NCI-H146 treated with DMSO at 0.1 percent for 48 hours (cell line): ENCODE results near the gene TMEM147.
"Not testable (repeated sequence)": the region's sequence is repeated elsewhere in the genome, so short reads cannot be mapped to it uniquely, and the experiment has no call there.

Source experiments
- DNase-seq: peaks from one replicate; lab custom pipeline; 2025; ENCODE audit not compliant: unreplicated experiment; lab: John Stamatoyannopoulos, UW

Gene TMEM147

DNA sequence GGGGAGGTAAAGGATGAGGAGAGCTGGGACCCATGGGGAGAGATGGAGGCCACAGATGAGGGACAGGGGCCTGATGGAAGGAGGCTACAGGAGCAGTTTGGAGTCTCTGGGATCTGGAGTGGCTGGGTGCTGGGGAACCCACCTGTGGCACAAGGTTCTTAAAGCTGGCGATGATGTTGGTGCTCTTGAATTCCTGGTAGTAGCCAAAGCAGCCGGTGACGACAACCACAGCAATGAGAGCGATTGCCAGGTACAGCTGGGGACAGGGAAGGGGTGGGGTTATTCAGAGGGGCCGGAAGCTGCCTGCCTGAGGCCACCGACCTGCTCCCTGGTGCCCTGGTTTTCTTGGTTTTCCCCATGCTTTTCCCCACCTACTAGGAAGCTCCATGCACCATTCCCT, 15.3 kb downstream of the TMEM147 start:
- no peak for DNase-seq

DNA sequence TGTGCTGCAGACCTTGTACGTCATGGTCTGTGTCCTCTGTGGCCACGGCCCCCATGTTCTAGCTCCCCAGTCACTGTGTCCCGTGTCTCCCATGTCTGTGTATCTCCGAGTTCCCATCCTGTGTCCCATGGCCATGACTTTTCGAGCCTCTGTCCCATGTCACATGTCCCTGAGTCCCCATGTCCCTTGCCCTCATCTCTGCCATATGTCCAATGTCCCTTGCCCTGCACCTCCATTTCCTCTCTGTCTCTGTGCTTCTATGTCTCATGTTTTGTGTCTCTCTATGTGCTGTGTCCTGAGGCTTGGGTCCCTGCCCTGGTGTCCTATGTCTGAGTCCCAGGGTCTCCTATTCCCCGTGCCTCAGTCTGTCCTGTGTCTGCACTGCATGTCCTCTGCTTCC, 16.0 kb downstream of the TMEM147 start:
- no peak for DNase-seq

DNA sequence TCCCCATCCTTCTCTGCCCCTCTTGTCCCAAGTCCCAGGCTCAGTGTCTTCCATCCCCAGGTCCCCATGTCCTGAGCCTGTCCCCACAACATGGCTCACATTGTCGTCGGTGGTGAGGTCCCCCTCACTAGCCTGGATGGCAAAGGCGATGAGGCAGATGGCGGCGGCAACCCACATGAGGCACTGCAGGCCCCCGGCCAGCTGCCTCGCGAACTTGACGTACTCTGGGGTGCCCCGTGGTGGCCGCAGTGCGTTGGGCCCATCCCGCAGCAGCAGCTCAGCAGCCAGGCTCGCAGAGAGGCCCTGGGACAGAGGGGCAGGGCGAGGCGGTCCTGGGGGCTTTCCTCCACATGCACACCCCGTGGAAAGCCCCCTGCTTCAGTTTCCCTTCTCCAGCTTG, 16.9 kb downstream of the TMEM147 start:
- no peak for DNase-seq

DNA sequence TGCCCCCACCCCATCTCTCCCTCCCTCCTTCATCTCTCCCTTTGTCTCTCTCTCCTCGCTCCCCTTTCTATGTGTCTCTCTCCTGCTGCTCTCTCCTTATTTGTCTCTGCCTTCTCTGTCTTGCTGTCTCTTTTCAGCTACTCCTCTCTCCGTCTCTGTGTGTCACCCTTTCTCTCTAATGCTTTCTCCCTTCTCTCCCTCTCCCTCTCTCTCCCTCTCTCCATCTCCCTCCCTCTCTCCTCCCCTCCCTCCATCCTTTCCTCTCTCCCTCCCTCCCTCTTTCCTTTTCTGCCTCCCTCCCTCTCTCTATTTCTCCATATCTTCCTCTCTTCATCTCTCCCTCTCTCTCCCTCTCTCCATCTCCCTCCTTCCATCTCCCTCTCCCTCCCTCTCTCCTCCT, 17.4 kb downstream of the TMEM147 start:
- DNase-seq: no peak

DNA sequence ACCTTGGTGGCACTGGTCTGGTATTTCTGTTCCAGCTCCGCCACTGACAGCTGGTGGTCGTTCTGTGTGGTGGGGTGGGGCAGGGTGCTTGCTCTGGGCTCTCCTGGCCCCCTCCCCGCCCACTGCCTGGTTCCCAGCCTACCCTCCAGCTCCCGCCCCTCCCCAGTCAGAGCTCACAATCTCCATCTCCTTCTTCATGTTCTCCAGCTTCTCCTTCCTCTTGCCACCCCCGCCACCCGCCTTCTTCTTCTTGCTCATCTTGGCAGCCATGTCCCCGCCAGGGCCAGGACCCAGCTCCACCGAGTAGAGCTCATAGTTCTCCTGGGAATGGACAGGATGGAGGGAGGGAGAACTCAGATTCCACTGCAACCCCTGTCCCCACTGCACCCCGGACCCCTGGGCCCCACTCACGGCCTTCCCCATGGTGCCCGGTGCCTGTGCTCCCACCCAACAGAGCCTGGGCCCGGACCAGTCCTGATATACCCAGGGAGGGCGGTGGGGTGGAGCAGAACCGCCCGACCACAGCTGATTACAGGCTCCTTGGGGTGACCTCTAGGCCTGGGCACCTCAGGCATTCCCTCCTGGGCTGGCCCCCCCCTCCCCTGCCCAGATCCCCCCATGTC, 17.9 kb downstream of the TMEM147 start, which contains the start of gene ATP4A:
TSS of gene ATP4A (minus strand) at position 452 of the 623 bp plus-strand sequence. CDS start at position 423, 29 bp downstream.
- DNase-seq: no peak

DNA sequence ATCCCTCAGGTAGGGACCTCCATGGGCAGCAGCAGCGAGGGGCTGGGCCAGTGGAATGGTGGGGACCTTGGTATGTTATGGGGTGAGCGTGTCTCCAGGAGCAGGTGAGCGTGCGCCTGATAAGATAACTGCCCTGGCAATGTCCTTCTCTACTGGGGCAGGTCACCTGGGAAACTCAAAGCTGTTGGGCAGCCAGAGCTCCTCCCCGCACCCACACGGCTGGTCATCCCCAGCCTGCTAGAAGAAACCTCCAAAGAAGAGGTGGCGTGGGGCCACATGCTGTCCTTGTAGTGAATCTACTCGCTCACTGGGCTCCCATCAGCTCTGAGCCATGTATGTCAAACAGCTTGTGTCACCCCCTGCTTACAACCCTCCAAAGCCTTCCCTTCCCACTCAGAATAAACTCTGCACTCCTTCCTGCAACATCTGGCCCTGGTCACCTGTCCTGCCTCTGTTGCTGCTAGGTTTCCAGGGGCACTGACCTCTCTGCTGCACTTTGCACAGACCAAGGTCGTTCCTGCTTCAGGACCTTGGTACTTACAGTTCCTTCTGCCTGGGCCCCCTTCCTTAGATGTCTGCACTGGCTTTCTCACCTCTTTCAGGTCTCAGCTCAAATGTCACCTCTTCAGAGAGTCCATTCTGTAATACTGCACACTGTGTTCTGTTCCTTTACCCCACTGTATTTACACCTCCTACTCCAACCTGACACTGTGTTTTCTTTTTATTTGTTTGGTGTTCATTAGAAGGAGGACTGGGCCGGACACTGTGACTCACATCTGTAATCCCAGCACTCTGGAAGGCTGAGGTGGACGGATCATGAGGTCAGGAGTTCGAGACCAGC, 19.8 kb downstream of the TMEM147 start:
- DNase-seq: no peak

DNA sequence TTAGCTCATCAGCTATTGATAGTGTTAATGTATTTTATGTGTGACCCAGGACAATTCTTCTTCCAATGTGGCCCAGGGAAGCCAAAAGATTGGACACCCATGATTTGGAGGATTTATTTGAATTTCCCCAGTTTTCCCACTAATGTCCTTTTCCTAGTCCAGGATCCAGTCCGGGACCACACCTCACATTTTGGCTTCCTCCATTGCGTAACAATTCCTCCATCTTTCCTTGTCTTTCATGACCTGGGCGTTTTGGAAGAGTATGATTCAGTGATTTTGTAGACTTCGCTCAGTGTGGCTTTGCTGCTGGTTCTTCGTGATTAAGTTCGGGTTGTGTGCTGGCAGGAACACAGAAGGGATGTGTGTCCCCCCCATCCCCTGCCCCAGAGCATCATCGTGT, 21.3 kb downstream of the TMEM147 start:
- no peak for DNase-seq

DNA sequence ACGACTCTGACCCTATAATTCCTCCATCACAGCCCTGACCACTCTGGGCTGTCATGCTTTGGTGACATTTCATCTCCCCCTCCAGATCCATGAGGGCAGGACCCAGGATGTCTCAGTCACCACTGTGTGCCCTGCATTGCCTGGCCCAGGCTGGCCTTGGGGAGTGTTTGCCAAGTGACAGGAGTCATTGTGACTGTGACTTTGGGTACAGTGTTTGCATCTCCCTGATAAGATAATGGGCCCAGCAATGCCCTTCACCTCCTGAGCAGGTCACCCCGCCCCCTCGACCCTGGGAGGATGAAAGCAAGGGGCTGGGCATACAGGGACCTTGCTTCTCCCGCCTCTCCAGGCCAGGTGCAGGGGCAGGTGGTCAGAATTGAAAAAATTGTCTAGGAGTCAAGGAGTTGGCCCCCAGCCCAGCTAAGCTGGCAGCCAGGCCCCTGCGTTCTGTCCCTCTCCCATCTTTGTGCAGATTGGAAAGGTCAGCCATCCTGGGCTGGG, 23.9 kb downstream of the TMEM147 start:
- DNase-seq: no peak

DNA sequence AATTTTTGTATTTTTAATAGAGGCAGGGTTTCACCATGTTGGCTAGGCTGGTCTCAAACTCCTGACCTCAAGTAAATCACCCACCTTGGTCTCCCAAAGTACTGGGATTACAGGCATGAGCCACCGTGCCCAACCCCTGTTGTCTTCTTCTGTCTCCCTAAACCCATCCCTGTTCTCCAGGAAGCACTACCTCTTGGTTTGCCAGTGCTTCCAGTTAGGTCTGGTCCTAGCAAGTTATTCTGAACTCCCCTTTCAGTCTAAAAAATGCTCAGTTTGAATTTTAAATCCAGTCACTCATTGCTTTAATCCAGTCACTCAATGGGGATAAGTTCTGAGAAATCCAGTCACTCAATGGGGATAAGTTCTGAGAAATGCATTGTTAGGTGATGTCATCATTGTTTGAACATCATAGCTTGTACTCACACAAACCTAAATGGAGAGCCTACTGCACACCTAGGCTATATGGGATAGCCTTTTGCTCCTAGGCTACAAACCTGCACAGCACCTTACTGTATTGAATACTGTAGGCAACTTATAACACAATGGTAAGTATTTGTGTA, 26.1 kb downstream of the TMEM147 start:
- DNase-seq: no peak

DNA sequence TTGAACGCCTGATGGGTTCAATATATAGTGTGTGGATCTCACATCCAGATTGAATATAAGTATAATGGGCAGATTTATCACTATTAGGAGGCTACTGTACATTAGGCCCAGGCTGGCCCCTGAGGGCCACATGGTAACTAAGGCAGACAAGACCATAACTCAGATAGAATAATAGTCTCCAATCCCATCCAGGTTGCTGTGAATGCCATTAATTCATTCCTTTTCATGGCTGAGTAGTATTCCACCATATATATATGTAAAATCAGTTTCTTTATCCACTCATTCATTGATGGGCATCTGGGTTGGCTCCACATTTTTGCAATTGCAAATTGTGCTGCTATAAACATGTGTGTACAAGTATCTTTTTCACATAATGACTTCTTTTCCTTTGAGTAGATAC, 32.5 kb downstream of the TMEM147 start:
- DNase-seq: no peak

DNA sequence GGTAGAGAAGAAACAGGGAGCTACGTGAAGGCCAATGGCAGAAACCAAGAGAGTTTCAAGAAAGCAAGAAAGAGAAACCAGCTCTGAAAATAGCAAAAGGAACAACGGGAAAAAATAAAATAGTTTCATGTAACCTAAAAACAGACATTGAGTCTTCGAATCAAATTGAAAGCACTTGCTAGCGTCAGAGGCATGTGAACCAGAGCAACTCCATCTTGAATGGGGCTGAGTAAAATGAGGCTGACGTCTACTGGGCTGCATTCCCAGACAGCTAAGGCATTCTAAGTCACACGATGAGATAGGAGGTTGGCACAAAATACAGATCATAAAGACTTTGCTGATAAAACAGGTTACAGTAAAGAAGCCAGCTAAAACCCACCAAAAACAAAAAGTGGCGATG, 33.3 kb downstream of the TMEM147 start:
- no peak for DNase-seq

DNA sequence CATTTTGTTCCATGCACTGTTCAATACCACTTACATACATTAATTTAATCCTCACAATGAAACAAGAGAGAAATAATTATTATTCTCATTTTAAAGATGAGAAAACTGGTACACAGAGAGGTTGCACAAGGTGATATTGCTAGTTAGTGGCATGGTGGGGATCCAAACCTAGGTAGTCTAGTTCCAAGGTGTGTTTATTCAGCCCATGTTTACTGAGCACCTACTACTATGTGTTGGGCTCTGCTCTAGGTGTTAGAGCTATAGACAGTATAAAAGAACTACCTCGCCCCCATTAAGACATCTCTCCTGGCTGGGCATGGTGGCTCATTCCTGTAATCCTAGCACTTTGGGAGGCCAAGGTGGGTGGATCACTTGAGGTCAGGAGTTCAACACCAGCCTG, 37.3 kb downstream of the TMEM147 start:
- DNase-seq: no peak

DNA sequence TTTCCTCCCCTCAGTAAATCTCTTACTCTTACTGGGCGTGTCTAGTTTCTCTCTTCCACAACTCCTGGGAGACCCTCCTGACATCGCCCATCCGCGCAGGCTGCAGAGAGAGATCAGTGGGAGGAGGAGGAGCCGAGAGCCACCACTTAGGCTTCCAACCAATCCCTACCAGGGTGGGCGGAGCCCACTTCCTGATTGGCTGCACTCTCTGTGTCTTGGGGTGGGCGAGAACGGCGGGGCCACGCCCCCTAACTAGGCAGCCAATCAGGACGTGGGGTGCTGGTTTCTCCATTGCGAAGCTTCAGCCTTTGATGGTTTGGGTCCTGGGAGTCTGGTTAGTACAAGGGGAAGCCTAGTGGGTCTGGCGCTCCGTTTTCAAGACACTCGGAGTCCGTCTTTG, 40.4 kb downstream of the TMEM147 start, which contains the start of gene PMIS2:
TSS of gene PMIS2 (plus strand) at position 326 of the 400 bp plus-strand sequence. CDS start 87 bp downstream, outside the sequence.
- DNase-seq: no peak

DNA sequence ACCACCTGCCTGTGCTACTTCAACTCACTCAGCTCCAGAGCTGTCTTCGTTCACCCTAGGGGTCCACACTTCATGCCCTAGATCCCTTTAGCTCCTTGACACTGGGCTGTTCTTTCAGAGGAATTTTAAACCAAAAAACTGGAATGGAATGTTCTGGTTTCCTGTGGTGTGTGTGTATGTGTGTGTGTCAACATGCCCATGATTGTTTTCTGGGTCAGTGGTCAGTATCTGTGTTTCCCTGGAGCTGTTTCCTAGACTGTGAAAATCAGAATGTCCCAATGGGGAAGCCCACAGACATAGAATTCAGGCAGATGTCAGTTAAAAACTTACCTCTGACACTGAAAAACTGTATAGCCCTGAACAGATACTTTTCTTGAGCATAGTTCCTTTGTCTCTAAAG, 41.9 kb downstream of the TMEM147 start:
- no peak for DNase-seq

DNA sequence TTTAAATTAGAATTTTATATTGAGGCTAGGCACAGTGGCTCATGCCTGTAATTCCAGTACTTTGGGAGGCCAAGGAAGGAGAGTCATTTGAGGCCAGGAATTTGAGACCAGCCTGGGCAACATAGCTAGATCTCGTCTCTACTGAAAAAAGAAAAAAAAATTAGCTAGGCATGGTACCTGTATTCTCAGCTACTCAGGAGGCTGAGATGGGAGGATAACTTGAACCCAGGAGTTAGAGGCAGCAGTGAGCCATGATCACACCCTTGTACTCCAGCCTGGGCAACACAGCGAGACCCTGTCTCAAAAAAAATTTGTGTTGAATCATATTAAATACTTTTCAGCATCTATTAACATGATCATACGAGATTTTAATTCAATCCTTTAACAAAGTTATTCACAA, 45.4 kb downstream of the TMEM147 start:
- no peak for DNase-seq

DNA sequence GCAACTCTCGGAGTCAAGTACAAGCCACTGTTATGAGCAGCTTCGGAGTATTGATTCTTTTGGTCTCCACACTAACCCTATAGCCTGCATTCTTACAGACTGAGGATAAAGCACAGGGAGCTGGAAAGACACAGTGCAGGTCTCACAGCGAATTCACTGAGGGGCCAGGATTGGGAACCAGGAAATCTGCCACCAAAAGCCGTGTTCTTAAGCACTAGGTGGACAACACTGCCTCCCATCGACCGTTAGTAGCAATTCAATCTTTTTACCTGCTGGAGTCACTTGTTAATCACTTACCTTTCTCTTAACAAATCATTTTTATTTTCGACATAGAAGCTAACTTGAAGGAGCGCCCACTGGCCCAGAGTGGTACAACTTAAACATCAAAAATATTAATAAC, 46.8 kb downstream of the TMEM147 start:
- peak; percentile 32 for DNase-seq

DNA sequence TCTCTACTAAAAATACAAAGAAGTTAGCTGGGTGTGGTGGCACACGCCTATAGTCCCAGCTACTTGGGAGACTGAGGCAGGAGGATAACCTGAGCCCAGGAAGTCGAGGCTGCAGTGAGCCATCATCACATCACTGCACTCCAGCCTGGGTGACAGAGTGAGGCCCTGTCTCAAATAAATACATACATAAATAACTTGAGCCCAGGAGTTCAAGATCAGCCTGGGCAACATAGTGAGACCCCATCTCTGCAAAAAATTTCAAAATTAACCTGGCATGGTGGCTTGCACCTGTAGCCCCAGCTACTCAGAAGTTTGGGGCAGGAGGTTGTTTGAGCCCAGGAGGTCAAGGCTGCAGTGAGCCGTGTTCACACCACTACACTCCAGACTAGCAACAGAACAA, 49.6 kb downstream of the TMEM147 start:
- DNase-seq: not testable (repeated sequence)

DNA sequence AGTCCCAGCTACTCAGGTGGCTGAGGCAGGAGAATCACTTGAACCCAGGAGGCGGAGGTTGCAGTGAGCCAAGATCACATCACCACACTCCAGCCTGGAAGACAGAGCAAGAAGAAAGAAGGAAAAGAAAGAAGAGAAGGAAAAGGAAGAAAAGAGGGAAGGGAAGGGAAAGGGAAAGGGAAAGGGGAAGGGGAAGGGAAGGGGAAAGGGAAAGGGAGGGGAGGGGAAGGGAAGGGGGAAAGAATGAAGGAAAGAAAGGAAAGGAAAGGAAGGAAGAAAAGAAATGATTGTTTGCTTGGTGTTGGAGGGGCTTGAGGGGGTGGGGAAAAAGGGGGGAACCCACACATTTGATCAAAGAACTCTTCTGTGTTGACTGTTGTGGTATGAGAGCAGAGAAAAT, 50.5 kb downstream of the TMEM147 start:
- no peak for DNase-seq

DNA sequence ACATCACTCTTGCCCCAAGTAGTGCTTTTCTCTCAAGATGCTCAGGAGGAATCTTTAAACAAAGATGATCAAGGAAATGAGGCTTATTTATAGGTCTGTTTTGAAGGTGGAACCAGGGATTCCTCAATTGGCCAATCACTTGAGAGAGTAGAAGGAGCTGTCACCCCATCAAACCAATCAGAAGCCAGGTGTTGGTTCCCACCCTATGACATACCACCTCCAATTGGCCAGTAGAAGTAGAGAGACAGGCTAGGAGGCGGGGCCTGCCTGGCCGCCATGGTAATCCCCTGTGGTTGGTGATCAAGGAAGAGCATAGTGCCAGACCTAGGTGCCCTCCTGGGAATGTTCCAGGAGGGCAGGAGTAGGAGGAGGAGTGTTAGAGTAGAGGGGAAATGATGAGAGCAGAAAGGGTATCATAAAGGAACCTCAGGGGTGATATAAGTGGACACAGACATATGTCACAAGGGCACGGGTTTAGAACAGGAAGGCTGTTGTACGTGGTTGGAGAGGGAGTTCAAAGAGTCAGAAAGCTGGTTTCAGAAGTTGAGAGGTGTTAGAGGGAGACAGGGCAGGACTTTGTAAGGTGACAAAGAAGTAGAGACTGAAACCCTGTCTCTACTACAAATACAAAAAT, 51.1 kb downstream of the TMEM147 start:
- no peak for DNase-seq
